IMR-90 (cell line): ENCODE results near the gene DAB1.

Experiments
- BHLHE40 ChIP-seq: fragments of 150-350 bp; IDR thresholded peaks from 2 replicates; pipeline ENCODE4 v1.6.1; 2016; ENCODE audit warnings: mild to moderate bottlenecking, low read depth, low read length
- CHD1 ChIP-seq: IDR thresholded peaks from 2 replicates; pipeline ENCODE4 v1.6.1; 2012; ENCODE audit warnings: low read depth, low read length, improper control_type of control experiment
- CTCF ChIP-seq: conservative IDR thresholded peaks from 2 replicates; pipeline ENCODE4 v1.5.1; 2012; ENCODE audit warnings: mild to moderate bottlenecking, low read depth, low read length, improper control_type of control experiment
- USF2 ChIP-seq: fragments of 150-350 bp; IDR thresholded peaks from 2 replicates; pipeline ENCODE4 v1.6.1; 2017; ENCODE audit warnings: mild to moderate bottlenecking, antibody characterized with exemption, low read length, low read depth

- no peak for TF ChIP-seq CHD1
- TF ChIP-seq USF2: no peak
- TF ChIP-seq CTCF: no peak
- TF ChIP-seq BHLHE40: no peak
Measured at GRCh38 chr1:57015071-57015470, 408.8 kb downstream of the DAB1 start.
